LNCAP (cell line): ENCODE results near the gene ACER3.

ENCODE experiments used
- TF ChIP-seq, protein P1 (sequence below): fragments of 450-650 bp; IDR thresholded peaks from 2 replicates; pipeline ENCODE4 v1.5.1; 2017; ENCODE audit warnings: mild to moderate bottlenecking

The ACER3 gene

DNA sequence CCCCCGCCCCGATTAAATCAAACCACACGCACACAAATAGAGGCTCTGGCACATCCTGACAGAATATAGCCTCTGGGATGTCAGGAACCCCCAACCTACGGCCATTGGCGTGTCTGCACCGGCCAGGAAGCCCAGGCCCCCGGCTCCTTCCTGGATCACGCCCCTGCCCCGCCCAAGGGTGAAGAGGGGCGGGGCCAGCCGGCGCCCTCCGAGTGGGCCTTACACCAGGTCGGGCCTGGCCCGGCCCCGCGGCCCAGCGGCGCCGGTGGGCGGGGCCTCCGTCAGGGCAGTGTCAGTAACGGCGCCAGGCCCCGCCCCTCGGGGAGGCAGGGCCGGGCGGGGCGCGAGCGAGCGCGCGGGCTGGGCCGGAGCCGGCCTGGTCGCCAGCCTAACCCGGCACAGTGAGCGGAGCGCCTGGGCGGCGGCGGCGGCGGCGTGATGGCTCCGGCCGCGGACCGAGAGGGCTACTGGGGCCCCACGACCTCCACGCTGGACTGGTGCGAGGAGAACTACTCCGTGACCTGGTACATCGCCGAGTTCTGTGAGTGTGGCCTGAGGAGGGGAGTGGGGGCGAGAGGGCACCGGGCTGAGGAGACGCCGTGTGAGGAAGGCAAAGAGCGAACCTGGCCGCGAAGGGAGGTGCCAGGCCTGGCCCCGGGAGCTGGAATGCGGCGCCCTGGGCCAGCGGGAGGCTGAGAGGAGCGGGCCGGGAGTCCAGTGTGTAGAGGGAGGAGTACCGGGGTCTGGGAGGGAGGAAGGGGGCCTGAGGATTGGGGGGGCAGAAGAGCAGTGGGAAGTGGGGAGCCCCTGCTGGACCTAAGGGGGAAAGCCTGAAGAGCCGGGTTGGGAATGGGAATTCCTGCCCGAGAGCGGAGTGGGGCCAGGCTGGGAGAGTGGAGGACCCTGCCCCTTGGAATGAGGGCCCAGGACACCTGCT, at the start of gene ACER3:
TSS of gene ACER3 (plus strand) at position 380 of the 937 bp plus-strand sequence. CDS start at position 439, 59 bp downstream.
- TF ChIP-seq, protein P1, sequence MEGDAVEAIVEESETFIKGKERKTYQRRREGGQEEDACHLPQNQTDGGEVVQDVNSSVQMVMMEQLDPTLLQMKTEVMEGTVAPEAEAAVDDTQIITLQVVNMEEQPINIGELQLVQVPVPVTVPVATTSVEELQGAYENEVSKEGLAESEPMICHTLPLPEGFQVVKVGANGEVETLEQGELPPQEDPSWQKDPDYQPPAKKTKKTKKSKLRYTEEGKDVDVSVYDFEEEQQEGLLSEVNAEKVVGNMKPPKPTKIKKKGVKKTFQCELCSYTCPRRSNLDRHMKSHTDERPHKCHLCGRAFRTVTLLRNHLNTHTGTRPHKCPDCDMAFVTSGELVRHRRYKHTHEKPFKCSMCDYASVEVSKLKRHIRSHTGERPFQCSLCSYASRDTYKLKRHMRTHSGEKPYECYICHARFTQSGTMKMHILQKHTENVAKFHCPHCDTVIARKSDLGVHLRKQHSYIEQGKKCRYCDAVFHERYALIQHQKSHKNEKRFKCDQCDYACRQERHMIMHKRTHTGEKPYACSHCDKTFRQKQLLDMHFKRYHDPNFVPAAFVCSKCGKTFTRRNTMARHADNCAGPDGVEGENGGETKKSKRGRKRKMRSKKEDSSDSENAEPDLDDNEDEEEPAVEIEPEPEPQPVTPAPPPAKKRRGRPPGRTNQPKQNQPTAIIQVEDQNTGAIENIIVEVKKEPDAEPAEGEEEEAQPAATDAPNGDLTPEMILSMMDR = 0 out of 2 replicates have a peak, but pooled peaks have one; percentile 26

DNA sequence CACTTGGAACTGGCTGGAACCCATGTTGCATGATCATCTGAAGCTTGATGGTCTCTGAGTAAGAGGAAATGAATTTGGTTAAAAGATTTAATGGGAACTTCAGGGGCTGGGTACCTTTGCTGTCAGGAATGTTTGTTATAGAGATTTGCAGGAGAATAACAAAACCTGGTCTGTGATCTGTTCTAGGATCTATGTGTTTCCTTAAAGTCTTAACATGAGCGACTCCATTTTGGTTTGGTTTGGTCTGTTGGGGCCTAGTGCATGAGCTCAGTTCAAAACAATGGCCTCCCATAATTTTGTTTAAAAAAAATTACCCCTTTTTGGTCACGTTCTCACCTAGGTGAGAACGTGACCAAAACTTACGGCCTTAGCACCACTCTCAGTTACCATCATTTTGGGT, 49.5 kb upstream of the ACER3 start:
- TF ChIP-seq, protein P1 = no peak

DNA sequence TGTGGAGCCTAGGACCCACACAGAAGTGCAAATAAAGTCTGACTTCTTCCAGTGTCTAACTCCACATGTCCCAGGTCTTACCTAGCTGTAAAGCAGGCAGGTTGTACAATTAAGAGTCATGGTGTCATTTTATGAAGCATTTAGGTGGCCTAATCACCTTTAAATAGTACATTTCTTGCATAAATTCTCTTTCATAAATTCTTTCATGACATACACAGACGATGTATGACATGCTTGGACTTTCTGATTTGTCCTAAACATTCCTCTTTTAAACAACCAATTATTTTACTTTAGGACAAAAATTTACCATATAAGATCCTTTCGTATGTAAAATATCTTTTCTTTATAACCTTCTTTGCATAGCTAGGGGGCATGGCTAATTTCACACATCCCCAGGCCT, 46.3 kb upstream of the ACER3 start:
- TF ChIP-seq, protein P1 = no peak

DNA sequence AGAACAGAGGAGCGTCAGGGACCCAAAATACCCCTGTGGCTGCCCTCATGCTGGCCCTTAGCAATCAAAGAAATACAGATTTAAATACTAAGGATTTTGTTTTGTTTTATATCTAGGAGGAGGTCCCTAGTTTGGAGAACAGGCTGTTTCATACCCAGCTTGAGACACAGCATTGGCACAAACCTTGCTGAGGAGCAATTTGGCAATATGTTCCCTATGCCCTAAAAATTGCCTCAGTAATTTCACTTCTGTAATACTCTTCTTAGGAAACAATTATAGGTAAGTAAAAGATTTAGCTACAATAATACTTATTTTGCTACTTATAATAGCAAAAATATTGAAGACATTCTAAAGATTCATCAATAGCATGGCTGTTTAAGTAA, 40.5 kb upstream of the ACER3 start:
- TF ChIP-seq, protein P1 = no peak

DNA sequence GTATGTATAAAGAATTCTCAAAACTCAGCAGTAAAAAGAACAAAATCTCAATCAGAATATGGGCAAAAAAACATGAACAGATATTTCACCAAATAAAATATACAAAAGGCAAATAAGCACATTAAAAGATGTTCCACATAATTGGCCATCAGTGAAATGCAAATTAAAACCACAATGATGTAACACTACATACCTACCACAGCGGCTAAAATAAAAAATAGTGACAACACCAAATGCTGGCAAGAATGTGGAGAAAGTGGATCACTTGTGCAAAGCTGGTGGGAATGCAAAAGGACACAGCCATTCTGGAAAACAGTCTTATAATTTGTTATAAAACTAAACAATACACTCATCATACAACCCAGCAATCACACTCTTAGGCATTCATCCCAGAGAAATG, 38.3 kb upstream of the ACER3 start:
- TF ChIP-seq, protein P1 = no peak

DNA sequence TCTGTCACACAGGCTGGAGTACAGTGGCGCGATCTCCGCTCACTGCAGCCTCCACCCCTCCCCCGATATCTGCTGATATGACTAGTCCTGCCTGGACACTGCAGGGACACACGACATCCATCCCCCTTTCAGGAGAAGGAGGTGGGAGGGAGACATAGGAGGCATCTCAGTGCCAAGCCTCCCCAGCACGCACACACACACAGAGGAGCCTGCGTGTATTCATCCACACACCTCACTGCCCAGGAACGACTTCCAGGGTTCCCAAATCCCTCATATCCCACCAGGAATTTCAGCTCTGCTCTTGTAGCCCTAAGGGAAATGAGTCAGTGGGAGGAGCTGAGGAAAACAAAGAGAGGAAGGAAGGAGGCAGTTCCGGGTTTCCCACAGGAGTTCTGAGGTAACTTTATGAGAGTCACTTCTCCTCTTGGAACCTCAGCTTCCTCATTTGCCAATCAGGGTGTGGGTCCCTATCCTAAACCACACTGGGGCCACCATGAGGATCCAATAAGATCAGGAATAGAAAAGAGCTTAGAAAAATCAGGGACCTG, 37.2 kb upstream of the ACER3 start:
- TF ChIP-seq, protein P1 = no peak

DNA sequence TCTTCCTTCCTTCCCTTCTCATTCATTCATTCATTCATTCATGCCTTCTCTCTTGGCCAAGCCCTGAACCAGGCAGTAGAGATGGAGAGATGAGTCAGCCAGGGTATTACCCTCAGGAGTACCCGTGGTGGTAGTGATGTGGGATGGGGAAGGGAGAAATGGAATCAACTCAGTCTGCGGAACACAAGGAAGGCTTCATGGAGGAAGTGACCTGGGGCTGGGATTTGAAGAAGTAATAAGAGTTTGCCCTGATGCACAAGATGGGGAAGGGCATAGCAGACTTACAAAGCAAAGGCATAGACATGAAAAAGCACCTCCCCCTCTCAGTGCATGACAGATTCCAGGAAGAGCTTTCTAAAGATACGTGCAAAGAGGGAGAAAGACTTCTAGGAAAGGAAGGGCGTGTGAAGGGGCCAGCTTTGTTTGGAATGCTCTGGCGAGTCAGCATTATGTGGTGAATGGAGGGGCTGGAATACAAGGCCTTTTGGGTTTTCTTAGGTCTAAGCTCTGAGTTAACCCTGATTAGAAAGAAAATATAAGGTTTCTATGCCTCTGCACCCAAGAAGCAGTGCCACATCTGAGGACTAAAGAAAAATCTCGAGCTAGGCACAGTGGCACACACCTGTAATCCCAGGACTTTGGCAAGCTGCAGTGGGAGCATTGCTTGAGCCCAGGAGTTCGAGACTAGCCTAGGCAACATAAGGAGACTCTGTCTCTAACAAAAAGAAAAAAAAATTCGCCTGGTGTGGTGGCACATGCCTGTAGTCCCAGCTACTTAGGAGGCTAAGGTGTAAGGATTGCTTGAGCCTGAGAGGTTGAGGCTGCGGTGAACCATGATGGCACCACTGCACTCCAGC, 36.4 kb upstream of the ACER3 start:
- TF ChIP-seq, protein P1 = no peak
